HG02884 (cell line): Measurements from ENCODE around the gene NPR1.
"Not testable (repeated sequence)": the region's sequence is repeated elsewhere in the genome, so short reads cannot be mapped to it uniquely, and the experiment has no call there.

Experiments used
- ATAC-seq: cut with Tn5 transposase; IDR thresholded peaks from one replicate; pipeline ENCODE4 v1.9.1; 2021; ENCODE audit warnings: mild to moderate bottlenecking, moderate library complexity; ENCODE audit not compliant: unreplicated experiment

The NPR1 gene

DNA sequence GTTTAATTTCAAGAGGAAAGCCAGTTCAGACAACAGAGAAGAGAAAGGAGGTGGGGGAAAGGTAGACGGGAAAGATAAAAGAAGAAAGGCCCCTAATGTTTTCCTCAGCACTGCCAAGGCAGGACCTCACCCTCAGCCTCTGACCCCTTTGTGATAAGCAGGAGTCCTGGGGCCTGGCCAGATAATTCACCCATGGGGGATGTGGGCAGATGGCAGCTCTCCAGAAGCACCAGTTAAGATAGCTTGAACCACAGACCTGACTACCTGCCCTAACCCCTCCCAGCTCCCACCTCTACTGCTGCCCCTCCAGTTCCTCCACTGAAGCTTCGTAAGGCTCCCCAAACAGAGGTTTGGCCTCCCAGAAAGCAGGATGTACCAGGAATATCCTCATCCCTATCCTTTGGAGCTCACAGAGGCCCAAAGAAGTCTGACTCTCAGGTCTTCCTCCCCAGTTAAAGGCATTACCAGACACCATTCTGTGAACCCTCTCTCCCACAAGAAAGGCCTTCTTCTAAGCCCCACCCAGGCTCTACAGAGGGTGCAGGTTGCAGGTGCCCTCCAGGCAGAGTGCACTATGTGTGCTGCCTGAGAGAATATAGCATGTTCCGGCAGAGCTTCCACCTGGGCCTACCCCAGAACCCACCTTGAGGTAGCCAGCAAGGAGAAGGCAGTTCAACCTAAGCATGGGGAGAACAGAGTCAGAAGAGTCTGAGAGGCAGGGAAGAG is 29.2 kb upstream of the NPR1 start:
- ATAC-seq: no peak

DNA sequence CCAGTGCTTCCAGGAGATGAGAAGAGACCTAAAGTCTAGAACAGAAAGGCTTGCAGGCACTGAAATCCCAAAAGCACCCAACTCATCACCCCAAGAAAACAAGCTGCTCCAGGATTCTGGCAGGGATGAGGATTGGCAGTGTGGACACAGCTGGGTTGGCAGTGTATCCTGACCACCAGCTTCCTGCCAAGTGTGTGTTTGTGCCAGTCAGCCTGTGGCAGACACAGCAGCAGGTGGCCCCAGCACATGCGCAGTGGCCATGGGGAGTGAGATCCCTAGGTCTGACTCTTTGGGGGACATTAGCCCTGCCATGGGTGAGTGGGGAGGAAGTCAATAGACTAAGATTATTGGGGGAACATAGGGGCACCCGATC is 28.6 kb upstream of the NPR1 start:
- no peak for ATAC-seq

DNA sequence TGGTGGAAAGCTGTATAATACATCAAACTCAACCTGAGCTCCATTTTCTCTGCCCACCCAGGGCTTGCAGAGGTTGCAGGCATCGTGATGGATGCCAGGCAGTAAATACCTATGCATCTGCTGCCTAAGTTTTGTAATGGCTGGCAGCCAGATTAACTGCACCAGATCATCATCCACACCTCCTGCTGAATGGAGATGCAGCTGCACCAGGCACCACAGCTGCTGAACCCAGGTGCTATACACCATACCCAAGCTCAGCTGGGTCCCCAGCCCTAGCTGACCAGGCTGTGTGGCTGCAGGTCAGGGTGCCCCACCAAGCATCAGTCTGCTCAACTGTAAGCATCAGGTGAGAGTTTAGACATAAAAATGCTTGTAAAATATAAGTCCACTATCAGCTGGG is 26.7 kb upstream of the NPR1 start:
- no peak for ATAC-seq

DNA sequence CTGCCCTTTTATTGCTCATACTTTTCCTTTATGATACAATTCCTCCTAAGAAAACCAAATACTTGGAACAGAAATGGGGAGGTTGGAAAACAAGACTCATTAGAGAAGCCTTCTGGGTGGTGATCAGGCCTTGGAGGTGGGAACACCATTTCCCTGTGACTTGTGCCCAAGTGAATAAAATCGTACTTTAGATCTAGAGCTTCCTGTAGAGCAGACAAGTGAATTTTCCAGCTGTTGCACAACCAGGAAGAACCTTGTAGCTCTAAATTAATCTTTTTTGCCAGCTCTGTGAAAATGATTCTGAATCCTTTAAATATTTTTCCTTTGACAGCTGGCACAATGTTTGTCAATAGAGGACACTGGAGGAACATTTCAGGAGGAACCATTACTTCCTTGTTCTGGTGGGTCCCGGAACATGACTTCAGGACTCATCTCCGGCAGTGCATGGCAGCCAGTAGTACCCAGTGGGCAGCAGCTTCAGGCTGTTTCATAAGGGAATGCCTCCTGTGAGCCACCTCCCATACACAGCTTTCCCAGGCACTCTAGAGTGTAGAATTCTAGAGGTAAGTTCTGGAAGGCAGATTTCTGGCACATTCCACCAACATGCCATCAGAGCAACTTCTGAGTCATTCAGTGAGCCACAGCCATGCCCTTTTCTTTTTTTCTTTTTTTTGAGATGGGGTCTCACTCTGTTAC is 25.5 kb upstream of the NPR1 start:
- no peak for ATAC-seq

DNA sequence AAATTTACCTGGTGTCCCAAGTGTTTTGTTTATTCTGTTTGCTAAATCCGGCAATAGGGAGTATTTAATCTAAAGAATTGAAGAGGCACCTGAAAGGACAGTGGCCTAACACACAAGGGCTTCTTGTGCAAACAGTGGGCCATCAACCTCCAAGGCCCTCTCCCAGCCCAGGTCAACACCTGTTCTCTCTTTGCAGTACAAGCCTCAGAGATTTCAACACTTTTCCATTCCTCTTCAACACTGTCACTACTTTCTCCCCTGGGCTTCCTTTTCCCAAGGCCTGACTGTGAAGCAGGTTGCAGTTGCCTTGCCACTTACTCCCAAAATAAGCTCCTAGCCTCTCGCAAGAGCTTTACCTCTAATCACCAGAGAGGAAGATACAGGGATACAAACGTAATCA is 23.2 kb upstream of the NPR1 start:
- ATAC-seq: no peak

DNA sequence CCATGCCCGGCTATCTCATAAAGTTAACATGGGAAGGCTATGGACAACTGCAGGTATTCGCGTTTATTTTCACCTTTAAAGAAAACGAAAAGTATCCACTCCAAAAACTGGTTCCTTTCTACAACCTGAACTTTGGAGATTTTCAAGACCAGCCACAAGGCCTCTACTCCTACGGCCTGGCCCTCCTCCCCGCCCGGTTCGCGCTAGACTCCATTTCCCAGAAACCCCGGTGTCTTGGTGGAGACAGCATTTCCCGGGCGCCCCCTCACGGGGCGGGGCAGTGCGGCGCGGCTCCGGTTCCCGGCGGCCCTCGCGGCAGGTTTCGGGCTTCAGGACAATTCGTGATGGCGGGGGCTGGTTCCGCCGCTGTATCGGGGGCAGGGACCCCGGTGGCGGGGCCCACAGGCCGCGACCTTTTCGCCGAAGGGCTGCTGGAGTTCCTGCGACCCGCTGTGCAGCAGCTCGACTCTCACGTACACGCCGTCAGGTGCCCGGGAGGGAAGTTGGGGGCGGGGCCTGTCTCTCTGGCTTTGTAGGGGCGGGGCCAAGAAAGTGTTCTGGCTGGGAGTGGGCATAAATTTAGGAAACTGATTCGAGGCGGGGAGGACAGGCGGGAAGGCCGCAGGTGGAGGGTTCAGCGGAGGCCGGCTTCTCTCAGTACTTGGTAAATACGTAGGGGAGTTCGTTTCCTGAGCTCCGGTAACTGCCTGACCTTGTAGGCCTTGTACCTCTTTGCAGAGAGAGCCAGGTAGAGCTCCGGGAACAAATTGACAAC is 19.9 kb upstream of the NPR1 start, which contains the start of gene SNAPIN:
TSS of gene SNAPIN (plus strand) at position 304 of the 775 bp plus-strand sequence. CDS start at position 345, 41 bp downstream.
- peak; percentile 78 for ATAC-seq

DNA sequence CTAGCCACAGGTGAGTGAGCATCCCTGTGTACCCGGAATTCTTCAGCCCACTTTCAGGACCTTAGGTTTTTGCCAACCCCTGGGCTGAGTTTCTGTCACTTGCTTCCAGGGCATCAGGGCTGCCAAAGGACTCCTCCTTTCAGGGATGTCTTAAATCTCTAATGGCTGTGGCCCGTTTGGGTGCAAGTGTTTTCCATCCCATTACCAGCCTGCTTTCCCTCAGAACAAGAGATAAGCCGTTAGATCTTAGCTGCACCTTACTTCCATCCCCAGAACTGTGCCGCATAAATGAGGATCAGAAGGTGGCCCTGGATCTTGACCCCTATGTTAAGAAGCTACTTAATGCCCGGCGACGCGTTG is 19.3 kb upstream of the NPR1 start:
- ATAC-seq: no peak

DNA sequence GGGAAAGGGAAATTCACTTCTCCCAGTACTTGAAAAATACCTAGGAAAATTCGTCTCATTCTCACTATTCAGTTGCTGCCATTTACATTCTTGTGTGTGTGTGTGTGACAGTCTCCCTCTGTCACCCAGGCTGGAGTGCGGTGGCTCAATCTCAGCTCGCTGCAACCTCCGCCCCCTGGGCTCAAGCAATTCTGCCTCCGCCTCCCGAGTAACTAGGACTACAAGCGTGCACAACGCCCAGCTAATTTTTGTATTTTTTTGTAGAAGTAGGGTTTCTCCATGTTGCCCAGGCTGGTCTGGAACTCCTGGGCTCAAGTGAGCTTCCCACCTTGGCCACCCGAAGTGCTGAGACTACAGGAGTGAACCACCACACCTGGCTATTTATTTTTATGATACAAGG is 18.8 kb upstream of the NPR1 start:
- ATAC-seq: no peak

DNA sequence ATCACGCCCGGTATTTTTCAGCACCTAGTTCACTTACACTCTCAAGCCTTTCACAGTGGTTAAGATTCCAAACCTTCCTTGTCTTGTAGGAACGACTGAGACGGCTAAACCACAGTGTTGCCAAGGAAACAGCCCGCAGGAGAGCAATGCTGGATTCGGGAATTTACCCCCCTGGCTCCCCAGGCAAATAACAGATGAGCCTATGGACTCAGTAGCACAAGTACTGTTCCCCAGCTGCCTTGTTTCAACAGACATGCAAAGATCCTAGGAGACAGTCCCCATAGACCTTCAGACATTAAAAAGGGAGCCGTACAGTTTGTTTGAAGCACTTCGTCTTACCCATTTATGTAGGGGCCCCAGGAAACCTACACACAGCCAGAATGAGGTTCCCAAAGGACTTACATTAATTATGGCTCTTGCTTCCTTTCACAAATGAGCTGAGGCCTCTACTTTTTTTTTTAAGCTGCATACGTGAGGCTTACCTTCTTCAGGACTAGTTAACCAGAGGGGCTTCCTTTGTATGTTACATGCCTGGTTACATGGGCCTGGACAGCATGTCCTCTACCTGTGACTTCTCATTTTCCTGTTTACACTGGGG is 17.3 kb upstream of the NPR1 start:
- ATAC-seq: no peak

DNA sequence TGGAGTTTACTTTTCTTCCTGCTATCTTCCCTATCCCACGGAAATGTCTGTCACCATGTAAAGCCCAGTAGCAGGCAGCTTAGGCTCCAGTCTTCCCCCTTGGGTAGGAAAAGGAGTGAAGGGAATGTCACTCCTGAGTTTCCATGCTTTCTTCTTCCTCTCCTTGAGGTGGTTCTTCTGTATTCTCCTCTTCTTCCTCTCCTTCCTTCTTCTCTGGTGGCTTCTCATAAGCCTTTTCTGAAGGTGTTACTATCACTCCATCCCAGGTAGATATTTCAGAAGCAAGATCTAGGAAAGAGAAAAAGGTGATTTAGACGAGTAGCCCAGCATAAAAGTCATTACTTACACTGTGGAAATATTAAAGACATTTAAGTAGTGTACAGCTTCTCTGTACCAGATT is 16.2 kb upstream of the NPR1 start:
- no peak for ATAC-seq

DNA sequence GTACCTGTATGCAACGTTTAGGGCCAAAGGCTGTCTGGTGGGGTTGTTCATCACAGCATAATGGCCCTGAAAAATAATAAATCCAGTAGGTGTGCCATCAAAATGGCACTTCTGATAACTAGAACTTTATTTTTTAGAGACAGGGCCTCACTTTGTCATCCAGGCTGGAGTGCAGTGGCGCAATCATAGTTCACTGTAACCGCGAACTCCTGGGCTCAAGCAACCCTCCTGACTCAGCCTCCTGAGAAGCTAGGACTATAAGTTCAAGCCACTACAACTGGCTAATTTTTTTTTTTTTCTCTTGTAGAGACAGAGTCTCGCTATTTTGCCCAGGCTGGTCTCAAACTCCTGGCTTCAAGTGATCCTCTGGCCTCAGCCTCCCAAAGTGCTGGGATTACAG is 15.3 kb upstream of the NPR1 start:
- no peak for ATAC-seq

DNA sequence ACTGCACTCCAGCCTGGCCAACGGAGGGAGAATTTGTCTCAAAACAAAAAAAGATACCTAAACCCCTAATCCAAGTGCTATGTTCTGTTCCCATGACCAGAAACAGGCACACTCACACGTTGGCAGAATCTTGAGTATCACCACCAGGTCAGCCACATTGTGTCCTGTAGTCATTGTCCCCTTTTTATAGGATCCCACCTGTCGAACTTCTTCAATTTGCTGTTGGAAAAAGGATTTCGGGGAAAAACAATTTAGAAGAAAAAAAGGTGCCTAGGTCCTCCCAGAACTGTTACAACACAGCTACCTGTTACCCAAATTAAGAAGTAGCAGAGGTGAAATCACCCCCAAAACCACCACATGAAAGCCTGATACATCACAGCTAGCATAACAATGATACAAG is 11.0 kb upstream of the NPR1 start:
- no peak for ATAC-seq

DNA sequence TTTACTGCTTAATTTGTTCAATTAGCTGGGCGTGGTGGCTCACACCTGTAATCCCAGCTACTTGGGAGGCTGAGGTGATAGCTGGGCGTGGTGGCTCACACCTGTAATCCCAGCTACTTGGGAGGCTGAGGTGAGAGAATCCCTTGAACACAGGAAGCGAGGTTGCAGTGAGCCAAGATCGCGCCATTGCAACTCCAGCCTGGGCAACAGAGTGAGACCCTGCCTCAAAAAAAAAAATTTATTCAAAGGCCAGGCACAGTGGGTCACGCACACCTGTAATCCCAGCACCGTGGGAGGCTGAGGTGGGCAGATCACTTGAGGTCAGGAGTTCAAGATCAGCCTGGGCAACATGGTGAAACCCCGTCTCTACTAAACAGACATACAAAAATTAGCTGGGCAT is 9.8 kb upstream of the NPR1 start:
- not testable (repeated sequence) for ATAC-seq

DNA sequence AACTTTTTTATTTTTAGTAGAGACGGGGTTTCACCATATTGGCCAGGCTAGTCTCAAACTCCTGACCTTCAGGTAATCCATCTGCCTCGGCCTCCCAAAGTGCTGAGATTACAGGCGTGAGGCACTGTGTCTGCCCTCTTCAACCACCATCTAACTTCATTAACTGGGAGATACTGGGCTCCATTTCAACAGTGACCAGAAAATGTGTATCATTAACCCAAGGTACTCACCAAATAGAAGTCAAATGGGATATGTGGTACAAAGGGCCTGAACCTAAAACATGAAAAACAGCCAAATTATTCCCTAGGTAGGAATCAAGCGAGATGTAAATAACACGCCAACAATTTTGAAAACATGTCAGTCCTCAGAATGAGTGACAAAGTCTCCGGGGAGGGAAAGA is 8.9 kb upstream of the NPR1 start:
- no peak for ATAC-seq

DNA sequence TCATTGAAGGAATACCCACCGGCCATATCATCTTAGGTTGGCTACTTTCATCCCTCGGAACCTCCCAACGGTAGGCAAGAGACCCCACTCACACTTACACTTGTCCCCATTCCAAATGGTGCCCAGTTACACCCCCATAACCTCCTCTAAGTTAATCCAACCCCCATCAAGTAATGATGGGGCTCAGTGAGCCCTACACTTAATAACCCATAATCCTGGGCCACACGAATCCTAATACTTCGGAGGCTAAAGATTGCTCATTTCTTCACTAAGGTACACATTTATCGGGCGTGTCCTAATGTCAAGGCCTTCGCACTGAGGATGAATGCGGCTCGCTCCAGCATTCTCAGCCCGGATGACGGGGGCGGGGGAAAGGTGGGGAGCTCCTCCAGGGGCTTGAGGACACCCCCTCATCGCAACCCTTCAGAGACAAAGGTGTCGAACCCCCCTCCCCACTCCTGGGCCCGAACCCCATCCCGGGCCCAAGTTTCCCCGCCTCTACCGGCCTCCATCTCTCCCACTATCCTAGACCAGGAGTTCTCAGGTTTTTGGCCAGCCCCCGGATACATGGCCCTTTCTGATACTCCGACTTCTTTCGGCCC is 8.1 kb upstream of the NPR1 start:
- no peak for ATAC-seq

DNA sequence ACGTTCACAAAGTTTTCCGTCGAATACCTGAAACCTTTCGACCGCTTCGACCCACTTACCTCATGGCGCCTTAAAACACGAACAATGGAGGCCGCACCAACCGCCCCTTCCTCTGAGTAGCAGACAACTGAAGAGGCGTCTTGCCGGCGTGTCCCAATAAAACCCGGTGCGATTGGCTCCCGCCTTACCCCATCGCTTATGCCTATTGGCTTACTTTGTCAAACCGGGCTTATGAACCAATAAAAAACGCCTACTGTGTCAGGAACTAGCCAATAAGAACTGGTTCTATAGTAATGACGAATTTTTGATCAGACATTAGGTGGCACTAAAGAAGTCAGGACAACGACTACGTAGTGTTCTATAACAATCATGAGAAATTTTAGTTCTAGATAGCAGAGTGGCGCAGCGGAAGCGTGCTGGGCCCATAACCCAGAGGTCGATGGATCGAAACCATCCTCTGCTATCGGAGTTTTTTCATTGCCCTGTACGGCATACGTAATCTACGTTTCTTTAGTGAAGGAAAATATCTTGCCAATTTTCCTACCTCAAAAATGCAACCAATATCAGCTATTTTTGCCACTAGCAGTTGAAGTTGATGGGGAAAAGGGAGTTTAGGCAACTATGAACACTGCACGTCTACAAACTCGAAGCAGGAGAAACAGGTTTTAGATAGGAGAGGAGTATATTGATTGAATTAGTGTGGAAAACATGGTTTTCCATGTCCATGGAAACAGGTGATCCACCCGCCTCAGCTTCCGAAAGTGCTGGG is 7.4 kb upstream of the NPR1 start, which contains the start of gene ILF2:
TSS of gene ILF2 (minus strand) at position 135 of the 769 bp plus-strand sequence. CDS start at position 64, 71 bp downstream.
- peak; percentile 94 for ATAC-seq

DNA sequence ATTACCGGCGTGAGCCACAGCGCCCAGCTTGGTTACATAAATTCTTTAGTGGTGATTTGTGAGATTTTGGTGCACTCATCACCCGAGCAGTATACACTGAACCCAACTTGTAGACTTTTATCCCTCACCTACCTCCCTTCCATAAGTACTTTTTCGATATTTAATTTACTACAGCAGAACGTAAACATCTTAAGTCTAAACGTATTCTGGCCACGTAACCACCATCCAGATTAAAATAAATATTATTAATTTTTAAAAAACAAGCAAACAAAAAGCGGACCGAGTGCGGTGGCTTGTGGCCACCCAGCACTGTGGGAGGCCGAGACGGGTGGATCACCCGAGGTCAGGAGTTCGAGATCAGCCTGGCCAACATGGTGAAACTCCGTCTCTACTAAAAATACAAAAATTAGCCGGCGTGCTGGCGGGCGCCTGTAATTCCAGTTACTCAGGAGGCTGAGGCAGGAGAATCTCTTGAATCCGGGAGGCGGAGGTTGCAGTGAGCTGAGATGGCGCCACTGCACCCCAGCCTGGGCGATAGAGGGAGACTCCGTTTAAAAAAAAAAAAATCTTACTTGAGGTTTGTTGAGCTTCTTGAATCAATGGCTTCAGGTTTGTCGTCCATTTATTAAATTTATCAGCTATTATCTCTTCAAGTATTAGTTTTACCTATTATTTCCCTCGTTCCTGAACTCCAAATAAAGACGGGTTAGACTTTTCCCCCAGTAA is 6.7 kb upstream of the NPR1 start:
- ATAC-seq: peak; percentile 6

DNA sequence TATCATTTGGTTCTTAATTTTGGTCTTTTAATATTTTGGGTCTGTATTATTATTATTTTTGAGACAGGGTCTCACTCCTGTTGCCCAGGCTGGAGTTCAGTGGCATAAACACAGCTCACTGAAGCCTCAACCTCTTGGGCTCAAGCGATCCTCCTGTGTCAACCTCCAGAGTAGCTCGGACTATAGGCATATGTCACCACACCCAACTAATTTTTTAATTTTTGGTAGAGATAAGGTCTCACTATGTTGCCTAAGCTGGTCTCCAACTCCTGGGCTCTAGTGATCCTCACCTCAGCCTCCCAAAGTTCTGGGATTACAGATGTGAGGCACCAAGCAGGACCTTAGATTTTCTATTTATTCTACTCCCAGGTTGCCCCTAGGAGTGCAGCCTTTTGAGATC is 5.0 kb upstream of the NPR1 start:
- ATAC-seq: no peak

DNA sequence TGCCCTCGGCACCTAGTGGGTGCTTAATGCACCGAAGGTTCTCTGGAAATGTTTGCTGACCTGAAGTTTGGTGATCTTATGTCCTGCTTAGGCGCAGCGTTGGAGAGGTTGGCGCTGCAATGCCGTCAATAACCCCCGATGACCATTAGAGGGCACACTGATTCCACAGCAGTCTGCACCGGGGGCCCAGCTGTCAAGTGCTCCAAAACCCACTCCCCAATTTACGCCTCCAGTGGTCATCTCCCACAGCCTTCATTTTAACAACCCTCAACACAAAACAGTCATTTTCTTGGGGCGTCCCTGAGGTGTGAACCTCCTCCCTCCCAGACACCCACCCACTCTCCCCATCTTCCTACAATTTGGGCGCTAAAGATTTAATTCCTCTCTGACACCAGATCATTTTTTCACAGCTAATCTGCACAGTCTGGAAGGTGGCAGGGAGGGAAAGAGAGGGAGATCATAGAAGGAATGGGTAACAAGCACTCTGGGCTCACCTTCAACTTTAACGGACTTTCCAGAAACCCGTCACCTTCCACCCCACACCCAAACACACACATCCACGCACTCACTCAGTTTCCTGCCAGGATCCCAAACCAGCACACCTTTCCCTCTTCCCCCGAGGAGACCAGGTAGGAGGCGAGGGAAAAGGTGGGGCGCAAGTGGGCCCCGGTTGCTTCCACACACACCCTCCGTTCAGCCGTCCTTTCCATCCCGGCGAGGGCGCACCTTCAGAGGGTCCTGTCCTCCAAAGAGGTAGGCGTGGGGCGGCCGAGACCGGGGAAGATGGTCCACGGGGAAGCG is 570 bp upstream of the NPR1 start:
- no peak for ATAC-seq
